AG04450 (cell line): Measurements from ENCODE around the gene TMEM147. TPM values are rescaled to one million over a fixed set of nuclear protein-coding genes. Genes with fewer than 3 reads are reported as not detected.

Experiments
- CTCF ChIA-PET: fragments of 300-600, 350-600 bp; formaldehyde crosslinking; extraction: SDS; loops from one replicate; lab custom pipeline; 2022; ENCODE audit warnings: antibody characterized with exemption, inconsistent platforms; lab: Charles Lee
- POLR2A ChIA-PET: fragments of 350-600 bp; formaldehyde crosslinking; extraction: SDS; loops from one replicate; lab custom pipeline; 2021; ENCODE audit warnings: antibody characterized with exemption, inconsistent platforms; lab: Yijun Ruan, JAX
- DNase-seq: peaks from one replicate; pipeline ENCODE4 v3.0.0-alpha.2; 2011; ENCODE audit warnings: low read depth, low spot score
- H3K27ac ChIP-seq: one replicate; pipeline ENCODE4 v1.5.1; 2012; ENCODE audit warnings: low read depth, low read length, control low read depth
- H3K27me3 ChIP-seq: one replicate; pipeline ENCODE4 v1.6.0; 2012; ENCODE audit warnings: low read length; ENCODE audit not compliant: control insufficient read depth, insufficient read depth
- H3K4me3 ChIP-seq: 2 replicates; pipeline ENCODE4 v1.5.1; 2011; ENCODE audit warnings: mild to moderate bottlenecking, low read depth, low read length, control low read depth
- H3K9me3 ChIP-seq: 2 replicates; pipeline ENCODE4 v1.5.1; 2012; ENCODE audit warnings: low read length; ENCODE audit not compliant: control insufficient read depth, insufficient read depth
- CTCF ChIP-seq: IDR thresholded peaks from 2 replicates; pipeline ENCODE4 v1.5.1; 2011; ENCODE audit warnings: low read depth, low read length, control low read depth, inconsistent platforms
- polyA plus RNA-seq: library from polyadenylated mRNA; depleted of rRNA; stranded (reverse); fragments of >200 nt; gene quantifications from 2 replicates; pipeline ENCODE4 v1.2.3, GENCODE V29; 2011

The TMEM147 gene
- polyA plus RNA-seq, 1 experiment, result 88.7 TPM

GRCh38 chr19:35552534-35553384 is 7.3 kb downstream of the TMEM147 start:
- Histone ChIP-seq H3K4me3 (no peak overlapping the region), H3K9me3 (no peaks in the 10 kb centered on the region; the same call in 1 of the 2 replicates), H3K27me3 (peaks cover 5% of the 10 kb centered on the region), H3K27ac (no peak overlapping the region)
- no peak for TF ChIP-seq CTCF
- no peak for DNase-seq
- POLR2A ChIA-PET, result no interaction called here
- CTCF ChIA-PET, result no interaction called here

- no peak overlapping the region for H3K4me3 ChIP-seq
- no peak for DNase-seq
- ChIA-PET POLR2A (no interaction called here), CTCF (no interaction called here)
- no peak for TF ChIP-seq CTCF
- peaks cover 7% of the 10 kb centered on the region for H3K27me3 ChIP-seq
- H3K9me3 ChIP-seq, result peaks cover 7% of the 10 kb centered on the region; the same call in 1 of the 2 replicates
- no peak overlapping the region for H3K27ac ChIP-seq
Measured at GRCh38 chr19:35553385-35554000, 8.1 kb downstream of the TMEM147 start.

- no peak for TF ChIP-seq CTCF
- no peak overlapping the region for H3K27ac ChIP-seq
- CTCF ChIA-PET, result no interaction called here
Measured at GRCh38 chr19:35554076-35554475, 8.7 kb downstream of the TMEM147 start.

GRCh38 chr19:35555301-35556005 is 10.0 kb downstream of the TMEM147 start:
- Histone ChIP-seq H3K27ac (no peak overlapping the region), H3K9me3 (peaks cover 10% of the 10 kb centered on the region; the same call in 1 of the 2 replicates), H3K4me3 (no peak overlapping the region), H3K27me3 (peaks cover 13% of the 10 kb centered on the region)
- peak; percentile 24; the same call in 1 of the 2 replicates for TF ChIP-seq CTCF
- ChIA-PET CTCF (interaction anchor here (0.6 kb wide), 1 partner anchor 106 kb away, joined by 3 read pairs; no protein-coding TSS in a partner anchor), POLR2A (no interaction called here)
- DNase-seq, result no peak

More at GRCh38 chr19:35554076-35554475, 8.7 kb downstream of the TMEM147 start:
- no peak overlapping the region for H3K4me3 ChIP-seq
- DNase-seq, result no peak
- H3K9me3 ChIP-seq, result peaks cover 10% of the 10 kb centered on the region; the same call in 1 of the 2 replicates
- POLR2A ChIA-PET, result no interaction called here
- H3K27me3 ChIP-seq, result peaks cover 13% of the 10 kb centered on the region
